NCI-H2029 (cell line): ENCODE measurements around the gene BAZ1B.
"Not testable (repeated sequence)": the region's sequence is repeated elsewhere in the genome, so short reads cannot be mapped to it uniquely, and the experiment has no call there.

Experiments used
- DNase-seq: peaks from one replicate; lab custom pipeline; 2025; lab: John Stamatoyannopoulos, UW

BAZ1B gene

DNA sequence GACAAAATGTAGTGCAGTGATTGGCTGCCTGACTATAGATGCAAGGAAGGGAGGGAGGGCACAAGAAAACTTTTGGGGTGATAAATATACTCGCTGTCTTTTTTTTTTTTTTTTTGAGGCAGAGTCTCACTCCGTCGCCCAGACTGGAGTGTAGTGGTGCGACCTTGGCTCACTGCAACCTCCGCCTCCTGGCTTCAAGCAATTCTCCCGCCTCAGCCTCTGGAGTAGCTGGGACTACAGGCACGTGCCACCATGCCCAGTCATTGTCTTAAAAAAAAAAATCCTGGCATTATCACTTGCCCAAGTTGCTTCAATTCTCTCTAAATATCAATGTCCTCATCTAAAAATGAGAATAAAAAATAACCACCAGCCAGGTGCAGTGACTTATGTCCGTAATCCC is 96.1 kb downstream of the BAZ1B start:
- DNase-seq = no peak

DNA sequence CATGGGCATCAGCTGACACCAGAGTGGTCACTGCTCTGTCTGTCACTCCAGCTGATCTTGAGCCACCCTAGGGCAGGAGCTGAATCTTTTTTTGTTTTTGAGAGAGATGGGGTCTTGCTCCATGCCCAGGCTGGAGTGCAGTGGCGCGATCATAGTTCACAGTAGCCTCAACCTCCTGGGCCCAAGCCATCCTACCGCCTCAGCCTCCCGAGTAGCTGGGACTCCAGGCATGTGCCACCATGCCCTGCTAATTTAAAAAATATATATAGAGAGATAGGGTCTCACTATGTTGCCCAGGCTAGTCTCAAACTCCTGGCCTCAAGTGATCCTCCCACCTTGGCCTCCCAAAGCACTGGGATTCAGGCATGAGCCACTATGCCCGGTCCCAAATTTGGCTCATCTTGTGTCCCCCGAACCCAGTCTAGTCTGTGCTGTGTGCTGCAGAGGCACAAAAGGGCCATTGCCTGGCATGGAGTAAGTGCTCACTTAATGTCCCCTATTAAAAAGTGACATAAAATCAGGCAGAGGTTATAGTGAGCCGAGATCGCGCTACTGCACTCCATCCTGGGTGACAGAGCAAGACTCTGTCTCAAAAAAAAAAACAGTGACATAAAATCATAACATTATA is 96.6 kb downstream of the BAZ1B start:
- no peak for DNase-seq

DNA sequence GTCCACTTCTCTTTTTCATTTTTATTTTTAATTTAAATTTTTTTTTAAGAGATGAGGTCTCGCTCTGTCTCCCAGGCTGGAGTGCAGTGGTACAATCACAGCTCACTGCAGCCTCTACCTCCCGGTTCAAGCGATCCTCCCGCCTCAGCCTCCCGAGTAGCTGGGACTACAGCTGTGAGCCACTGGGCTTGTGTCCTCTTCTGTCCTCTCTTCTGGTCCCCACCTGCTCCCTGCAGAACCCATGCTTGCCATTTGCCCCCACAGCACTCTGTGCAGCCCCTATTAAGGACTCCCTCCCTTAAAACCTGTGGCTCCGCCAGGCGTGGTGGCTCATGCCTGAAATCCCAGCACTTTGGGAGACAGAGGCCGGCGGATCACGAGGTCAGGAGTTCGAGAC is 97.6 kb downstream of the BAZ1B start:
- no peak for DNase-seq

DNA sequence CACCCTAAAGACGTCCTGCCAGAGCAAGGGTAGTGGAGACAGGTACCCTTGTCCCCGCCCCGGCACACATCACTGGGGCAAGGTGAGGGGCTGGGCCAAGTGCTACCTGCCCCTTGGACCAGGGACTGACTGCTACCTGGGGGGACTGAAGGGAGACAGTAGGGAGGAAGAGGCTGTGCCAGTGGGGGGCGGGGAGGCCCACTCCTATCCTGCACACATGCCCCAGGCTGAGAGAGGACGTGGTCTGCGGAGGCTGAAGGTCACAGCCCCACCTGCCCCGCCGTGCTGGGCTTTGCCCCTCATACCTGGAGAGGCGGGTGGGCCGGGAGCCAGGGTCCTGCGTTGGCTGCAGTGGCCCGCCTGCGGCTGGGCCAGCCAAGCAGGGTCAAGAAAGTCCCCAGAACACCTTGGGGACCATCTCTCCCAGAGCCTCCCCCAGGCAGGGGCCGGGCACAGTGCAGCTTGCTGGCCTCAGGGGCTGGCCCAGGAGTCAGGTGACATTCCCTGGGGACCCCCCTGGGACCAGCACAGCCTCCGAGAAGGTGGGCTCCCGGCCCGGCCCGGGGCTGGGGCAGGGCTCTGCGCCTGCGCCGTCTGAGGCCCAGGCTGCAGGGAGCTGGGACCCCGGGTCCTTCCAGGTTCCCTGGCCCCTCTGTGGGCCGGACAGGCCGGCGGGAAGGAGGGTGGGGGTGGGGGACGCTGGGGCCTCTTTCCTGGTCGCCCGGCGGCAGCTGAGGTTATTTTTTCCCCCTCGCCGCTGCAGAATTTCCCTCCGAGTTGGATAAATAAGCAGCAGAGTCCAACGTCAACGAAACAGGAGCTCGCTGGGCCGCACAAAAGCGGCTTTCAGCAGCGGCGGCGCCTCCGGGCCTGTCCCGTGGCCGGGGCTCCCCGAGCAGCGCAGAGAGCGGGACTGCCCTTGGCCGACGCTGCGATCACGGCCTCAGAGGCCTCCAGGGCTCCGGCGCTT is 98.3 kb downstream of the BAZ1B start:
- DNase-seq = no peak

DNA sequence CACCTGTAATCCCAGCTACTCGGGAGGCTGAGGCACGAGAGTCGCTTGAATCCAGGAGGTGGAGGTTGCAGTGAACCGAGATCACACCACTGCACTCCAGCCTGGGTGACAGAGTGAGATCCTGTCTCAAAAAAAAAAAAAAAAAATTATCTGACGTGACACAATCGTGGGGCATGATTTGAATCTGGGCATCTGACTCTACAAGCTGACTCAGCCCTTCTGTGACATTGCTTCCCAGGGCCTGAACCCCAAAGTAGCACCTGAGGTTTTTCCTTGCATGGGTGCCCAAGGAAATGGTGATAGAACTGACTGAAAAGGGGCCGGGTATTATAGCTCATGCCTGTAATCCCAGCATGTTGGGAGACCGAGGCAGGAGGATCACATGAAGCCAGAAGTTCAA is 101.5 kb downstream of the BAZ1B start:
- not testable (repeated sequence) for DNase-seq

DNA sequence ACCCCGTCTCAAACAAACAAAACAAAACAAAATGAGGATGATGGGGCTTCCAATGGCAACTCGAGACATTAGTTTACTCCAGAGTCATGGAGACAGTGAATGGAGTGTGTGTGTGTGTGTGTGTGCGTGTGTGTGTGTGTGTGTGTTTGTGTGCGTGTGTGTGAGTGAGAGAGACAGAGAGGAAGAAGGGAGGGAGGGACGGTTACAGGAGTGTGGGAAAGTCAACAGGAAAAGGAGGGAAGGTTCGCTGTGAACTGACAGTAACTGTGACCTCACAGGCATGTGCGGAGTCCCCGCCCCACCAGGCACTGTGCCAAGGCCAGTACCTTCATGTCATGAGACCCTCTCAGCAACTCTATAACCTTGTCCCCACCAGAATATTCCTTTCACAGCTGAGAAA is 102.1 kb downstream of the BAZ1B start:
- peak; percentile 67 for DNase-seq

DNA sequence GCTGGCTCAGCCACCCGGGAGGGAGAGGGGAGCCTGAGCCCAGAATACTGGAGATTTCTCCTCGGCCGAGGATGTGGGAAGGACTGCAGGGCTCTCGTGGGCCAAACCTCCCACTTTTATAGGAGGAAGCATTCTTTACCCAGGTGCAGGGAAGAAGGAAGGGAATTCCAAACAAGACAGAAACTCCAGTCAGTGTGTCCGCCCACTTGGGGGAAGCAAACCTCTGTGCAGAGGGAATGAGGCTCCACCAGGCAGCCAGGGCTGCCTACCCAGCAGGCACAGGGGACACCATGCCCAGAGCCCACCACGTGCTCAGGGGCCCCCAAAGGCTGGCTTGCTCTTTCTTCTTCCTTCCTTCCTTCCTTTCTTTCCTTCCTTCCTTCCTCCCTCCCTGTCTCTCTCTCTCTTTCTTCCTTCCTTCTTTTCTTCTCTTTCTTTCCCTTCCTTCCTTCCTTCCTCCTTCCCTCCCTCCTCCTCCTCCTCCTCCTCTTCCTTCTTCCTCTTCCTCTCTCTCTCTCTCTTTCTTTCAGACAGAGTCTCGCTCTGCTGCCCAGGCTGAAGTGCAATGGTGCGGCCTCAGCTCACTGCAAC is 103.9 kb downstream of the BAZ1B start:
- DNase-seq = no peak

DNA sequence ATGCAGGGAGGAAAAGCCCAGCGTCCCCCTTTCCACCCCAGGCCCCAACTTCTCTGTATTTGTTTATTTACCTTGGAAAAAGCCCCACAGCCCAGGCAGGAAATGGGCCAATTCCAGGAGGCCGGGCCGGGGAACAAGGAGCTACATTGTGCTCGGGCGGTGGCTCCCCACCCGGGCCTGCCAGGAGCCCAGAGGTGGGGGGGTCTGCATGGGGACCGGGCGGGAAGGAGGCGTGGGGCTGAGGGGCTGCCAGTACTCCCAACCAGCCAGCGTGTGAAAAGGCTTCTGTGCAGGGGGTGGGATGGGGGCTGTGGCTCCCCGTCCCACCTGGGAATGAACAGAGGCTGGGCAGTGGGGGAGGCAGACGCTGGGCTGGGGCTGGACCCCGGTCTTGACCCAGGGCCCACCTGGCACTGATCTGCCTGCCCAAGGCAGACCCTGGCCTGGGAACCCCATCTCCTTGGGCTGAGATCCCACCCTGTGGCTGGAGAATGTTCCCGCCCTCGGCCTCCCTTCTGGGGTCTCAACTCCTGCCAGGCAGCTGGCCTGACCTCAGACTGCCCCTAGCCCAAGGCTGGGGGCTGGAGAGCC is 111.5 kb downstream of the BAZ1B start:
- DNase-seq = not testable (repeated sequence)

DNA sequence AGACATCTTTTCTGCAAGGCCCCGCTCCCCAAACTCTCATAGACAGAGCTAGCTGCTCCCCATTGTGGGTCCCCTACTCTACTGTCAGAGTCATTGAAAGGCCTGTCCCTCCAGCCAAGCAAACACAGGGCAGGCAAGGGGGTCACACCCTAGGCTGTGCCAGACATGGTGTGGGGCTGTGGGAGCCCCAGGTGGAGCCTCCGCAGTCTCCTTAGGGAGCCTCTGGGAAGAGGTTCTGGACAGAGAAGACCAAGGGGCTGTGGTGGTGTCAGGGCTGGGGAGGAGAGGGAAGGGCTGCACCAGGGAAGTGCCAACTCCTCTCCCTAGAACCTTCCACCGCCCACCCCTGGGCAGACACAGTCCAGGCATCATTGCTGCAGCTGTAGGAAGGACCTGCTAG is 117.2 kb downstream of the BAZ1B start:
- DNase-seq = not testable (repeated sequence)

DNA sequence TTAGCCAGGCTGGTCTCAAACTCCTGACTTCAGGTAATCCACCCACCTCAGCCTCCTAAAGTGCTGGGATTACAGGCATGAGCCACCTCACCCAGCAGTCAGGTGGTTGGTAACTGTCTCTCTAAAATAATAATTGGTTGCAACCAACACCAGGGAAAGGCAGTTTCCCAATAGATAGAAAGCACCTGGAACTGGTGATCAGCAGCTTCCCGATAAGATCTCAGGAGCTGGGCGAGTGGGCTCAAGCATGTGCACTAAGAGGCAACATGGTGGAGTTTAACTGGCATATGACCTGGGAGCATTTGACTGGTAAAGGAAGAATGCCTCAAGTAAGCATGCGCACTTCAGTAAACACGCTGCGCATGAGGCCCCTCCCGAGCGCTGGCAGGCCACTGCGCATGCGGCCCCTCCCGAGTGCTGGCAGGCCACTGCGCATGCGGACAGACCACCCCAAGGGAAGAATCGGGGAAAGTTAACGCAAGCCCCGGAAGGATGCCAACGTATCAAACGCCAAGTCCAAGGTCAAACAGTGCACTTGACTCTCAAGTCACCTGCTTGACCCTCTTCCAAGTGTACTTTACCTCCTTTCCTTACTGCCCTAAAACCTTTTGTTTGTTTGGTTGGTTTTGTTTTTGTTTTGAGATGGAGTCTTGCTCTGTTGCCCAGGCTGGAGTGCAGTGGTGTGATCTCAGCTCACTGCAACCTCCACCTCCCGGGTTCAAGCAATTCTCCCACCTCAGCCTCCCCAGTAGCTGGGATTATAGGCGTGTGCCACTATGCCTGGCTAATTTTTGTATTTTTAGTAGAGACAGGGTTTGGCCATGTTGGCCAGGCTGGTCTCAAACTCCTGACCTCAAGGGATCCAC is 122.7 kb downstream of the BAZ1B start:
- peak; percentile 31 for DNase-seq

DNA sequence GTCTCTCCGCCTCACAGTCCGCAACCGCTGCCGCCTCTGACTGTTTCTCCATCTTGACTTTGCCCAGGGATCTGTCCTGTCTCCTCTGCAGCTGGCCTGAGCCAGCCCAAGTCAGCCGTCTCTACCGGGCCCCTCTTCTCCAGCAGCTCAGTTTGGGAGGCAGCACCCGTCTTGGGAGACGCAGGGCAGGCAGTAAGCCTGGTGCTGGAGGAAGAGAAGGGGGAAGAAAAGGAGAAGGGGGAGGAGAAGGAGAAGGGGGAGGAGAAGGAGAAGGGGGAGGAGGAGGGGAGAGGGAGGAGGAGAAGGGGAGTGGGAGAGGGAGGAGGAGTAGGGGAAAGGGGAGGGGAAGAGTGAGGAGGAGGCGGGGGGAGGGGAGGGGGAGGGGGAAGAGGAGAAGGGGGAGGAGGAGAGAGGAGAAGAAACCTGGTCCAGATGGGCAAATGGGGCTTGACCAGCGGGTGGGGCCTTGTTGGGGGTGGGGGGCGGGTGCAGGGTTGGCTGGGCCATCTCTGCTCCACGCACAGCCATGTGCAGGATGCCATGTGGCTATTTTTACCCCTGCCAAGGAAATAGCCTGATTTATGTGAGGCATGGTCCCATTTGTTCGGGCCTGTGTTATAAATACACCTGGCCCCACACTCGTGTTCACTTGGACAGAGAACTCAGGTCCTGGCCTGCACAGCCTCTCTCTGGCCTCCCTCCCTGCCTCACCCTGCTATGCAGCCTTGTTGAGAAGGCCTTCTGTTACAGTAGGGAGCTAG is 124.4 kb downstream of the BAZ1B start:
- no peak for DNase-seq

DNA sequence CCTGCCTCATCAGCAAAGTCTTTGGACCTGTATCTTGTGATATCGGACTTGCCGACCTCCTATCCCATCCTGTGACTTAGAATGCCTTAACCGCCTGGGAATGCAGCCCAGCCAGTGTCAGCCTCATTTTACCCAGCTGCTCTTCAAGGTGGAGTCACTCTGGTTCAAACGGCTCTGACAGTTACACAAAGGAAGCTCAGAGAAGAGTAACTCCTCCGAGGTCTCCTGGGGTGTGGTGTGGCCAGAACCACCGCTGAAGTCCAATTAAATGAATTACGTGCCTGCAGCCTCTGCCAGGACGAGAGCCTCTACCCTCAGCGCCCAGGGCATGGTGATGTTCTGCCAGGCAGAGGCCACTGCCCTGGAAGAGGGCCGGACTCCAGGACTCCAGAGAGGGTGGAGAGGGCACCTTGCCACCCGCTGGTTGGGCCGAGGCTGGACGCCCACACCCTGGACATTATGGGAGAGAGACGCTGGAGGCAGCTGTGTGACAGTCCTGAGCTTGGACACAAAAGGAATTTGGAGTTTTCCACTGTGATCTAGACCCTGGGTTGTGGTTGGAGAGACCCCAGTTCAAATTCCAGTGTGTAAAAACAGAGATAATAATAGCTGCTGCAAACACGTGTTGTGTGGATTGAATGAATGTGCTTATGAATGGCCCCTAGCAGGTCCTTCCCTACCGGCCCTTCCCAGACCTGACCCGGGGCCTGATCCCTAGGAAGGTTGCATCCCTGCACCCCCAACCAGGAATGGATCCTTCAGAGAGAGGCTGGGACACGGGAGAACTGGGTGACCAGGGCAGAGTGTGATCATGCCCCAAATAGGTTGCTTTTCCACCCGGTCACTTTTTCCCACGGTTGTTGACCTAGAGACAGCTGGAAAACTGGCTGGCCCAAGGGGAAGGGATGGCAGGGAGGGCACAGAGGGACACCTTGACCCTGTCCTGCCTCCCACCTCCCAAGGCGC is 126.3 kb downstream of the BAZ1B start:
- no peak for DNase-seq

DNA sequence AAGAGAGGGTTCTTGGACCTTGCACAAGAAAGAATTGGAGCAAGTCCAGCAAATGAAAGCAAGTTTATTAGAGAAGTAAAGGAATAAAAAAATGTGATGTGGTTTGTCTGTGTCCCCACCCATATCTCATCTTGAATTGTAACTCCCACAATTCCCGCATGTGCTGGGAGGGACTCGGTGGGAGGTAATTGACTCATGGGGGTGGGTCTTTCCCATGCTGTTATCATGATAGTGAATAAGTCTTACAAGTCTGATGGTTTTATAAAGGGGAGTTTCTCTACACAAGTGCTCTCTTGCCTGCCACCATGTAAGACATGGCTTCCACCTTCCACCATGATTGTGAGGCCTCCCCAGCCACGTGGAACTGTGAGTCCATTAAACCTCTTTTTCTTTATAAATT is 127.7 kb downstream of the BAZ1B start:
- DNase-seq = no peak

DNA sequence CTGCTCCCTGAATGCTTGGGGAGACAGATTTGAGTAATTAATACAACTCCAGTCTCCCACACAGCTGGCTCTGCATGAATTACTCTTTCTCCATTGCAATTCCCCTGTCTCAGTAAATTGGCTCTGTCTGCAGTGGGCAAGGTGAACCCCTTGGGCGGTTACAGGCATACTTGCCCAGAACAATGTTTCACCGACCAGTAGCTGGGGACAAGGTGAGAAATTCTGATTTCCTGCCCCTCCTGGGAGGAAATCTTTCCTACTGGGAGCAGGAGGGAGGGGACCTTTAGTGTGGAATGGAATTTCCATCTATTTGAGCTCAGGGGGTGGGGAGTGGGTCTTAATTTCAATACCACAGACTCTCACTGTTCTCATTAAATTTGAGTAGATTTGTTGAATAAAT is 130.7 kb downstream of the BAZ1B start:
- no peak for DNase-seq
